Activated T-cell treated with anti-CD3 and anti-CD28 coated beads, Interleukin-2, amount 50 U/mL, for 1 hour (primary cell): Measurements from ENCODE around the gene TACC3.
A peak's percentile ranks its signal among the peaks of the same experiment; 100 is the strongest.
"Not testable (repeated sequence)": the region's sequence is repeated elsewhere in the genome, so short reads cannot be mapped to it uniquely, and the experiment has no call there.

Experiments used
- DNase-seq: peaks from one replicate; pipeline ENCODE4 v3.0.0-alpha.2; 2020

Gene TACC3

DNA sequence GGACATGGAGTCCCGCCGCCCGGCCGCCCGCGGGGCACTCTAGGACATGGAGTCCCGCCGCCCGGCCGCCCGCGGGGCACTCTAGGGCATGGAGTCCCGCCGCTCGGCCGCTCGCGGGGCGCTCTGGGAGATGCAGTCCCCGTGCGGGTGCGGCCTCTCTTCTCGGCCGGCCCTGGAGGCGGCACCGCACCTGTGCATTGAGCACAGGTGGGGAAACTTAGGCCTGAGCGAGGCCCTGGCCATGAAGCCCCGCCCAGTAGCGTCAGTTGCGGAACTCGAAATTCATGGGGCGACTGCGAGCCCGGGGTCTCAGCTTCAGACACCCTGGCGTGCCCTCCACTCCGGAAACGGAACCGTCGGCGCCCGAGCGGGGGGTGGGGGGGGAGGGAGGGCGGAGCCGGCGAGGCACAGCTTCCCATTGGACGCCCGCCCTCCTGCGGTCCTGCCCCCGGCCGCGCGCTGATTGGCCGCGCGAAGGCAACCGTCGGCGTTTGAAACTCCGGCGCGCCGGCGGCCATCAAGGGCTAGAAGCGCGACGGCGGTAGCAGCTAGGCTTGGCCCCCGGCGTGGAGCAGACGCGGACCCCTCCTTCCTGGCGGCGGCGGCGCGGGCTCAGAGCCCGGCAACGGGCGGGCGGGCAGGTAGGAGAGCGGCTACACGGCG is at the start of gene TACC3, which contains the start of gene TMEM129:
TACC3 (plus strand) TSS at position 519 of the 663 bp plus-strand sequence. CDS start 1,901 bp downstream, outside the sequence.
TMEM129 (minus strand) TSS at position 321 of the 663 bp plus-strand sequence. CDS start 486 bp downstream, outside the sequence.
- DNase-seq, result peak; percentile 95

DNA sequence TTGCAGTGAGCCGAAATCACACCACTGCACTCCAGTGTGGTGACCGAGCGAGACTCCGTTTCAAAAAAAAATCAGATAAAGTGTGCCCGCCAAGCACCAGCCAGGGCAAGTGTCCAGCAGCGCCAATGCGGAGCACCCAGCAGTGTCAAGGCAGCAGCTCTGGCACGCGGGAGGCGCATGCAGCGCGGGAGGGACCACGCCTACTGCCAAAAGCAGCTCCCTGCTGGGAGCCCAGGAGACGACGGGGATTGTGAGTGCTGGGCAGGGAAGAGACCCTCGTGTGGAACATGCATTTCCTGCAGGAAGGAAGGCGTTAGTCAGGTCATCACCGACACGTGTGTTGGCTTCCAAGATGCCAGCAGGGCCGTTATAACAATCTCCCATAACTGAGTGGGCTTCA is 47.6 kb upstream of the TACC3 start:
- no peak for DNase-seq

DNA sequence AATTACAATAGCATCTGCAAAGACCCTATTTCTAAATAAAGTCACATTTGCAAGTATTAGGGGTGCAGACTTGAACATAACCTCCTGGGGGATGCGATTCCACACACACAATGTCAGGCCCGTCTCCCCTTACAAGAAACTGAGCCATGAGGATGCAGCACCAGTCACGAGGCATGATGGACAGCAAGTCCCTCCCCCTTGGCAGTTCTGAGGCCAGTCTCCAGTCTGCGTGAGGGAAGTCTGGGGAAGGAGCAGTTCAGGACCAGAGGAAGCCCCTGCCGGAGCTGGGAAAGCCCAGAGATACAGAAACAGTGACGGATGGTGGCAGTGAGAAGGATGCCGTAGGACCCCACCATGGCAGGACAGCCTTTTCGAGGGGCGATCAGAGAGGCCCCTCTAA is 46.6 kb upstream of the TACC3 start:
- no peak for DNase-seq

DNA sequence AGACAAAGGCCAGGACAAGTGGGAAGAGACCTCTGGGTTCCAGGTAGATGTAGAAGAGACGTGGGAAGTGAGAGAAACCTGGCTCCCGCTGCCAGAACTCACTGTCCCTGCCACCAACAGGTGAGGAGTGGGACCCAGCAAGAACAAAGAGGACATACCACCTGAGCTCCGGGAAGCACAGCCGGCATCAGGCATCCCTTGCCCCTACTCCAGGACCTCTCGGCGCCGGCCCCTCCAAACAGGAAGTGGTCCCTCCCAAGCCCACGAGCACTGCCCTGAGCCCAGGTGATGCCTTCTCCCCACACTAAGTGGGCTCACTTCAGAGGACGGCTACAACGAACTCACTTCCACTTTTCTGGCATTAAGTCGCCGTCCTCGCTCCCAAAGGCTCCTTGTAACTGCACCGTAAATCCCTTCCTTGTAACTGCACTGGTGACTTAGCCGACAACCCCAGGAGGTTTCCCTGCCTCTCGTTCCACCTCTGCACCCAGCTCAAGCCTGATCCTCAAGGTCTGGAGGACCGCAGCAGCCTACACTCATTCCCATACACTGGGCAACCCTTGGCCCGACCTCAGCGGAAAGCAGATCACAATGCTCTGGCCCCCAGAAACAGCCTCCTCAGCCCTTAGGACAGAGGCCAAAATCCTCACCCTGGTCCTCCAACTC is 46.1 kb upstream of the TACC3 start:
- no peak for DNase-seq

DNA sequence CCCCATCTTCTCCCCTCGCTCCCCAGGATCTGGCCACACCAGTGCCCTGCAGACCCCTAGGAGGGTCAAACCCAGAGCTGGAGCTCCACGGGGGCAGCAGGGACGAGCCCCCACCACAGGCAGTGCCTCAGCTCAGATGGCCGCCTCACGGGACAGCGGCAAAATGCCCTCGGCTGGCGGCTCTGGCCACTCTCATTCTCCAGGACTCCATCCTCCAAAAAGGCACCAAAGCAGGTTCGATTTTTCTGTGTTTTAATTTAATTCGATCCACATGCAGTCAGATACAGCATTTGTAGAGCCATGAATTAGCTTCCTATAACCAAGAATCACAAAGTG is 45.6 kb upstream of the TACC3 start:
- DNase-seq, result no peak

DNA sequence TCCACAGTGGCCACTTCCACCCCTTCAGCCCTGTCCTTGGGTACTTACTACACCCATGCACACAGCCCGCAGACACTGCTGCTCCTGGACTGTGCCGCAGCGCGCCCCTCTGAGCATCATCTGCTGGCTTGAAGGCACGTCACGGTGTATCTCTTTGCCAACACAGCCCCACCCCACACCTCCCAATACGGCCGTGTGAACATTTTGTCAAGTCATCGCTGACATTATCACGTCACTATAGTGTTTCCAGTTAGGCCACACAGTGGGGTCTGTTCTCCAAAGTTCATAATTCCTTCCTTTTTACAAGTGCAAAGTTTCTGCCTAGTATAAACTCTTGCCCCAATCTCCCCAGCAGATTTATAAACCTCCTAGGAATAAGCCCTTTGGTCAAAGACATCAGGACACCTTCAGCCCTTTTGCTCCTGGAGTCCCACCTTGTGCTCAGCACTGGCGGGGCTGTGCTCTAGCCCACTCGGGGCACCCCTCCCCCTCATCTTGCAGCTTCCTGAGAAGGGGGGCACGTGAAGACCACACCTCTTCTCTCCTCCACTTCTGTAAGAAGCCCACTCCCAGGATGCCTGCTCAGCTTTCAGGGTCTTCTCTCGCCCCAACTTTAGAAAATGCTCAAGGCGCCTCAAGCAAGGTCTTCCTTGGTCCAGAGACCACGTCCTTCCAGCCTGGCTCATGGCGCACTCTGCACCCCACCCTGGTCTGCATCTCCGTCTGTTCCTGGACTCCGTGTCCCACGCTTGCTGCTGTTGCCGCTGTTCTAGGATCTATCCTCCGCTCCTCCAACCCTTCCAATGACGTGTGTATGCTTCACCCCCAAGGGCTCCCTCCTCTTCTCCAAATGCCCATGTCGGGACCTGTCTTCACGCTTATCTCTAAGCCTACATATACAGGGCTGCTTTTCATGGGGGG is 44.5 kb upstream of the TACC3 start:
- no peak for DNase-seq

DNA sequence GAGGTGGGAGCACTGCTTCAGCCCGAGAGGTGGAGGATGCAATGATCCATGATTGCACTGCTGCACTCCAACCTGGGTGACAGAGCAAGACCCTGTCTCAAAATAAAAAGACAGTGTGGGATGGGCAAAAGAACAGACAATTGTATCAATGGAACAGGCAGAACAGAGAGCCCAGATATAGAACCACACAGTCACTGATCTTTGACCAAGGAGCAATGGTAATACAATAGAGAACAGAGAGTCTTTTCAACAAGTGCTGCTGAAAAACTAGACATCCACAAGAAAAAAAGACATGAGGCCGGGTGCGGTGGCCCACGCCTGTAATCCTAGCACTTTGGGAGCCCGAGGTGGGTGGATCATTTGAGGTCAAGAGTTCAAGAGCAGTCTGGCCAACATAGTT is 43.1 kb upstream of the TACC3 start:
- DNase-seq, result no peak

DNA sequence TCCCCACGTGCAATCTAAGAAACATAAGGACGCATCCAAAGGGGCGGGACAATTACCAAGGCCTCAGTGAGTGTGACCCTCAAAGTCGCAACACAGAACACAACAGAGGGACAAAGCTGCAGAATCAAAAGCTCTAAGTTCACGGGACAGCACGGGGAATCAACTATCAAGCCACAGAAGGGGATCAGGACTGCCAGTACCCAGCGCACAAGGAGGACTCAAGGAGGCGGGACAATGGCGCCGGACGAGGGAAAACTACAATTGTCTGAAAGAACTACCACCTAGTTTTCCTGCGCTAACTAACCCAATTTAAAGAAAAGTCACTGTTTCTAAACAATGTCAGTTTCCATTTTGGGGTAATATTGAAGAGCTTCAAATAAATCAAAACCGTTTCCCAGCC is 38.5 kb upstream of the TACC3 start:
- no peak for DNase-seq

DNA sequence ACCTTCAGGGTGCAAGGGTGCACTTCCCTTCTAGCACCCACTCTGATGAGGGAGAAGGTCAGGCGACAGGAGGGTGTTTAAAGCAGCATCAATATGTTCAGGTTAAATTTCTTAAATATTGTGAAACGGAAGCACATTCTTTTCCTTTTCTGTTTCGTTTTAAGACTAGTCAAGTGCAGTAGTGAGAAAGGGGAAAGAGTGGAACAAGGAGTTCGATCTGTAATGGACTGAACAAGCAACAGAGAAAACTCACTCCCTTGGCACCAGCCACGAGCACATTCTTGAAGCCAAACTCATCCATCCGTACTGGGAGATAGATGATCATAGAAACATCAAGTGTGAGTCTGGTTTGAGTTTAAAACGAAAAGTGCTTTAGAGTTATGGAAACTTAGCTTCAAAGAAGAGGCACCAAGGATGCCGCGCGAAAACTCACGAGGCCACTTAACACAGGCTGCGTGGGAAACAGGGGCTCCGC is 38.0 kb upstream of the TACC3 start:
- DNase-seq, result no peak

DNA sequence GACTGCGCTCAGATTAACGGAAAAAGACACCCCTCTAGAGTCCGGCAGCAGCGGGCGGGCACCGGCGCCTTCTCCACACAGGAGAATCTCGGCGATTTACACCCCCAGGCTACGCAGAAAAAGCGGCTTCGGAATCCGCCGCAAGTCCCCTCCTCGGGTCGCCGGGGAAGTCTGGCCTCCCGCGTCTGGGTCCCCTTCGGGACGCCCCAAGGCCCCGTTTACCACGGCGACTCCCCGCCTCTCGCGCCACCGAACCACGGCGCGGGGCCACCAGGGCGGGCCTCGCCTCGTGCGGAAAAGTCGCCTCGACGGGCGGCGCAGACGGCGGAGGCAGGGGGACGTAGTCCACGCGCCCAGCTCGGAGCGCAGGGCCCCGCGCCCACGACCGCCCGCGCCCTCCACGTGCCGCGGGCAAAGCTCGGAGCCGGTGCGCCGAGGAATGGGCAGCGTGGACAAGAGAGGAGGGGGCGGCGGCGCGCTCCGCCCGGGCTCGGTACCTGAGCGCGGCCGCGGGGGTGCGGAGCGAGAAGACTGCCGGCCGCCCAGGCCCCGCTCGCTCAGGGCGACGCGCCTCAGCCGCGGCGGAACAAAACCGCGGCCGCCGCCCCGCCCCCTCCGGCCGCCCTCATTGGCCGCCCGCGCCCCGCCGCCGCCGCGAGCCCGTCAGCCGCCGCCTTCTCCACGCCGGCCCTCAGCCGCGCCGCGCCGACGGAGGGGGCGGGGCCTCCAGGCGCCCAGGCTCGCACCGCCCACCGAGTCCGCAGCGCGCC is 37.4 kb upstream of the TACC3 start, which contains the start of gene FAM53A:
FAM53A (minus strand) TSS at position 578 of the 770 bp plus-strand sequence. CDS start 15,572 bp downstream, outside the sequence.
- DNase-seq, result no peak

DNA sequence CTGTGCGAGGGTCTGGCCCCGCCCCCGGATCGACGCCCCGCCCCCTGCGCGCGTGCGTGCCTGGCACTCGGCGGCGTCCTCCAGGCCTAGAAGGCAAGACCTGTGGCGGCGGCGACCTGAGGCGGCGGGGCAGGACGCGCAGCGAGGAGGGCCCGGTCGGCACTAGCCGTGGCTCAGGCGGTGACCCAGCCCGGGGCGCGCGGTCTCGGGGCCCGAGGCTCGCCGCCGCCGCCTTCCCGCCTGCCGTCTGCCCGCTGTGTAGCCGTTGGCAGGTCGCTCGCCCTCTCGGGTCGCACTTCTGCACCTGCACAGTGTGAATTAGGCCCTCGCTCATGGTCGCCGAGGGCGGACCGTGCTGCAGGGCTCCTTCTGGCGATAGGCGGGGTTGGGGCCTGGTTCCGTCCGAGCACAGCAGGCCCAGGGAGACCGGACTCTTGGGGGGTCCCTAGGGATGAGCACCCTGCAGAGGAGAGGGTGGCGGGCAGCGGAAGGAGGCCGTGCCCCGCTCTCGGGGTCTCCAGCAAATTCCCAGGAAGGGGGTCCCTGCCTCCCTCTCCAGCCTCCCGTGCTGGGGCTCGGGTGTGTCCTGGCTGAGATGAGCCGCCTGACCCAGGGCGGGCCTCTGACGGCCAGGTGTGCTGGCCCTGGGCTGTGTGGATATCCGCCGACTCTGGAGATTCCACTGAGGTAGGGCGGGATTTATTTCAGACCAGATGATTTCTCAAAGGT is 36.7 kb upstream of the TACC3 start:
- peak; percentile 96 for DNase-seq

DNA sequence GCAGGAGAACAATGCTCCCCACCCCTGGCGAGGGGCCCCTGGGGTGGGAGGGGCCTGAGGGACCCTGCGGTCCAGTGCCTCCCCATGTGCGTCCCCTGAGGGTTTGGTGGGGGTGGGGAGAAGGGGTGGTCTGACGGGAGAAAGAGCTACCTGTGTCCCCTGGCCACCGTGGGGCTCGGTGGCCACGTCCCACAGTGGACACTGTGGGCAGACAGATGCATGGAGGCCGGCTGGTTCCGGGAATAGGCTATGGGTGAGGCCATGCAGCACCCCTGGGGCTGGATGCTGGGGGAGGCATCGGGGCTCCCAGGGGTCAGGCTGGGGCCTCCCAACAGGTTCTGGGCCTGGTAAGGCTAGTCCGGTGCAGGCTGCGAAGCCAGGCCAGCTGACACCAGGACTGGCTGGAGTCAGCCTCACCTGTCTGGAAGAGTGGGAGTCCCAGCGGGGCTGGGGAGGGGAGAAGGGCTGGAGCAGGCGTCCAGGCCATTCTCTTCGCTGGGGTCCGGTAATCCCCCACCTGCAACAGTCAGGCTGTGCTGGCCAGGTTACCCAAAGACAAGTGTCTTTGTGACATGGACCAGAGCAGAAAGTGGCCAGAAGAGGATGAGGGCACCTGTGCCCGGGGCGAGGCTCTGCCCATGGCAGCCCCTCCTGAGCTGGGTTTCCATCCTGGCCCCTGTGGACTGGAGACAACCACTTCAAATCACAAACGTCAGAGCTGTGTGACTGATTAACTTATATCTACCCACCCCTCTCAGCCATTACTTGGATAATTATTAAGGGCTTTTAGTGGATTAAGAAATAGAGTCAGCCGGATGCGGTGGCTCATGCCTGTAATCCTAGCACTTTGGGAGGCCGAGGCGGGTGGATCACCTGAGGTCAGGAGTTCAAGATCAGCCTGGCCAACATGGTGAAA is 35.8 kb upstream of the TACC3 start:
- no peak for DNase-seq

DNA sequence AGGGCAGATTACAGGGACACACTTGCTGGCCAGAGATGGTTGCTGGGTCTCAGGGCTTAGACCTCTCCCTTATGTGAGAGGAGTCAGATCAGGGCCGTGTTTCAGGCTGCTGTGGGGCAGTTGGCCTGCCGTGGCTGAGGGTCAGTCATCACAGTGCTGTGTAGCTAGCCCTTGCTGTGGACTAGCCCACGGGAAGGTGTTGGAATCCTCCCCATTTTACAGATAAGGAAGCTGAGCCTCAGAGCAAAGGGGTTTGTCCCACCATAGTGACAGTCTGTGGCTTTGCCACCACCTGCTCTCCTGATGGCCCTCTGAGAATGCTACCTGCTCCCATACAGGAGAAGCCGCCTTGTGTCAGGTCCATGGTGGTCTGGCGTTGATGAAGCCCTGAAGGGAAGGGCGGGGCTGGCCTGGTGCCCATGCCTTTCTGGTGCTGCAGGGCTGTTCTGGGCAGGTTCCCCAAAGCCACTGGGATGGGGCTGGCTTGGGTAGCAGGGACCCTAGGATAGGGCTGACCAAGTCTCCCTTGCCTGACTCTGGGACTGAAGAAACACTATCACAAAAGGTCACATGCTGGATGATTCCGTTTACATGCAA is 34.8 kb upstream of the TACC3 start:
- DNase-seq, result no peak

DNA sequence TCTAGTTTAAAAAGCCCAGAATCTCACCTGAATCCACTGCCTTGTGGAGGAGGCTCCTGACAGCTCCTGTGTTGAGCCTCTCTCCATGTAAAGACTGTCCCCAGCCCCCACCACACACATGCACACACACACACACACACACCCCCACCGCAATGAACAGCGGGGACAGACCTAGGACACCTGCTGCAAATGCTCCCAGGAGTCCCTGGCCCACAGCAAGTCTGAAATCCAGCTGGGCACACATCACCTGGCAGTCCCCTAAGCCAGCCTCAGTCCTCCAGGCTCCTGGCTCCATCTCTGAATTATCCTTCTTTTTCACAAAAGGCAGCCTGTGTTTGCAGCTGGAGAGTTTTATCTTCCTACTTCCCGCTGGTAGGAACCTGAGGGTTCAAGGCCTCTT is 30.6 kb upstream of the TACC3 start:
- DNase-seq, result no peak

DNA sequence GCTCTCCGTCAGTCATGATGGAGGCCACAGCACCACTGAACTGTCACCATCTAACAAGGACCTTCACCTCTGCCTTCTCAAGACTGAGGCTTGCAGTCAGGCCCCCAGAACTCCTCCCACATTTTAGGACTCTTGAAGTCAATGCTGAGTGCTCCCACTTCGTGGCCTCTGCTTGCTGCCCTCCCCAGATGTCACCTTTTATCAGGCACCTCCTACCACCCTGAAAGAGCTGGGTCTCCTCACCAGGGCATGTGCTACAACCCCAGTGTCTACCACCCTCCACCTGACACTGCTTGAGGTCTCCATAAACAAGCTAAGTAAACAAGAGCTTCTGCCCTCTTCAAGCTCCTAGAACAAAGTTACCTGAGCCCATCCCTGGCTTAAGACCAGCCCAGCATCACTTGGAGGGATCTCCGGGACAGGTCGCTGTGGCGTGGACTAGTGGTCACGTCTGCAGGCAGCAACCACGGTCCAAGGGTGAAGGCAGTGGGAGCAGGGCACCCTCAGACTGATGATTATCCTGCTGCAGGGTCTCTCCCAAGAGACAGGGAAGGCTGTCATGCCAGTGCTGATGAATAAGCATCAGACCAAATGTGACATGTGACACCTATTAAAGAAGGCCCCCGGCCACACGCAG is 29.5 kb upstream of the TACC3 start:
- DNase-seq, result no peak

DNA sequence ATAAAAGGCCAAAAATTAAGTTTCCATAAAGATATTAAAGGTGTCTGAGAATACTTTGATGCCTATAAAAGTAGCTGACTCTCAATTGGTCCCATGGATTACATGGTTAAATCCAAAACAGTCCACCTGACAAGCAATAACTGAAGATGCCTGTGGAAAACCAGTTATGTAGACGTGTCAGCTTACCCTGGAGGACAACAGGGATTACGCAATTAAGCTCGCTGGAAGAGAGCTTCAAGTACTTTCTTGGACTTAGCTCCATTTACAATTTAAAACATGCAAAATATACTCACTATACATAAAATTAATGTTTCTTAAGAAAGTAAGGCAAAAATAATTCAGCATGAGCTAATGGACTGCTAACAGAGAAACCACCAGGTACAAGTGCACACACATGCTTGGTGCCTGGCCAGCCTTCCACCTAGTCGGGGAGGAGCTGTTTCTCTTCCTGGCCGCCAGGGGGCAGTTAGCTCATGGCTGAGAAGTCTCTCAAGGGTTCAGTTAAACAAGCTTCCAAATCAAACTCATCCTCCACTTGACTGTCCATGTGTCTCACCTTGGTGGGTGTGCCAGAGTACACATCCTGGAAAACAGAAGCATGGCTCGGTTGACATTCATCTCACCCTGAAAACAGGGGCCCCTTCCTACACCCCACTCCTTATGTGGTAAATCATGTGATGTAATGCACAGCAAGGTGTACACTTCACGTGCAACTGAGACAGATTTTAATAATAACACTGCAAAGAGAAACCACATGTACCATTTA is 28.0 kb upstream of the TACC3 start:
- peak; percentile 78 for DNase-seq

DNA sequence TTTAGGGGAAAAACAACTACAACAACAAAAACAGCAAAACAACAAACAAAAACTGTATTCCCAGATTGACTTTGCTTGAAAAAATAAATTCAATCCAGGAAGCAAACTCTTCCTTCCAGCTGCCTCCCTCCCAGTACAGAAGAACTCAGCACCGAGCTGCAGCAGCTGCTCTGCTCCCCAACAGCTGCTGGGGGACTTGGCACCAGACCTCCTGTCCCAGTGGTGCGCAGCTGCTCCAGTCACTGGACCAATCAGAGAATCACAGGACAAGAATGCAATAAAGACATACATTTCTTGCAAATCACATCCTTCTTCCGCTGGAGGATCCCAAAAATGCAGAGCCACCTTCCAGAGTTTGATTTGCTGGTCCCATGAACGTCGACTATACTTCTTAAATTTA is 25.4 kb upstream of the TACC3 start:
- DNase-seq, result no peak

DNA sequence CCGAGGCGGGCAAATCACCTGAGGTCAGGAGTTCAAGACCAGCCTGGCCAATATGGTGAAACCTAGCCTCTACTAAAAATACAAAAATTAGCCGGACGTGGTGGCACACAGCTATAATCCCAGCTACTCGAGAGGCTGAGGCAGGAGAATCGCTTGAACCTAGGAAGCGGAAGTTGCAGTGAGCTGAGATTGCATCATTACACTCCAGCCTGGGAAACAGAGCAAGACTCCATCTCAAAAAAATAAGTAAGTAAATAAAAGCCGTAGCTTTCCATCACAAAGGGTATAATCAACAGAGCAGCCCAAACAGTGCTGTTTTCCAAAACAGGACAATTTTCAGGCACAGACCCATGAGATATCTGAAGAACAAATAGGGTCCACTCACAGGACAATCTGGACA is 19.6 kb upstream of the TACC3 start:
- DNase-seq, result not testable (repeated sequence)

DNA sequence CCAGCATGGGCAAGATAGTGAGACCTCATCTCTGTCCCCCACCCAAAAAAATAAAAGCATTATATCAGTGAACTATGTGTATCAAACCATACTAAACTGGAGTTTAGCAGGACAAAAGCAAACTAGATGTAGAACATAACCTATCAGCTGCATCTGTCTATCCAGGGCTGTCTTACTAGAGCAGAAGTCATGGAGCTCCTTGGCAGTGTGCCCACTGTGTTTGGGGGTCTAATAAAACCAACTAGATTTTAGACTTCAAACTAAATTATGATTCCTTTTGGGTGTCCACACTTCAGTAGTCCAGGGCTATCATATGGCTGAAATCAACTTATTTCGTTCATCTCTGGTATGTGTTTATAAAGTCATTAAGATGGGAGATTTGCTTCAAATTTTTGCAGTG is 17.5 kb upstream of the TACC3 start:
- no peak for DNase-seq
